HFF-Myc (cell line): ENCODE data around the gene NDUFV2.

ENCODE experiments used
- DNase-seq: peaks from one replicate; pipeline ENCODE4 v3.0.0-alpha.2; 2011; ENCODE audit warnings: low read depth; ENCODE audit errors: extremely low read depth
- H3K4me3 ChIP-seq: replicated peaks from 2 replicates; pipeline ENCODE4 v1.5.1; 2011; ENCODE audit warnings: low read depth, mild to moderate bottlenecking, control low read depth, low read length
- TF ChIP-seq, protein P1 (sequence below): IDR thresholded peaks from 2 replicates; pipeline ENCODE4 v1.5.1; 2012; ENCODE audit warnings: mild to moderate bottlenecking, low read depth, low read length, control low read depth; ENCODE audit errors: missing control alignments

Gene NDUFV2

DNA sequence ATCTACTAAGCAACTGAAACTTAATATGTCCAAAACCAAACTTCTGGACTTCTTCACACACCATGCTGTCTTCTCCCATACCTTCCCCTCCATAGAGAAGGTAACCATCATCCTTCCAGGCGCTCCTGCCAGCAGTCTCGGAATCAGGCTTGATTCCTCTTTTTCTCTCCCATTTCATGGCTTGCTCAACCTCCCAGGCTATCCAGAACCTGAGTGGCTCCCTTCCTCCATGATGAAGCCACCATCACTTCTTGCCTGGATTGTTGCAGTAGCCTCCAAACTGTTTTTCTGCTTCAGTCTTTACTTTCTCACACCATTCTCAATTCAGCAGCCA lies 40.1 kb upstream of the NDUFV2 start:
- TF ChIP-seq, protein P1, sequence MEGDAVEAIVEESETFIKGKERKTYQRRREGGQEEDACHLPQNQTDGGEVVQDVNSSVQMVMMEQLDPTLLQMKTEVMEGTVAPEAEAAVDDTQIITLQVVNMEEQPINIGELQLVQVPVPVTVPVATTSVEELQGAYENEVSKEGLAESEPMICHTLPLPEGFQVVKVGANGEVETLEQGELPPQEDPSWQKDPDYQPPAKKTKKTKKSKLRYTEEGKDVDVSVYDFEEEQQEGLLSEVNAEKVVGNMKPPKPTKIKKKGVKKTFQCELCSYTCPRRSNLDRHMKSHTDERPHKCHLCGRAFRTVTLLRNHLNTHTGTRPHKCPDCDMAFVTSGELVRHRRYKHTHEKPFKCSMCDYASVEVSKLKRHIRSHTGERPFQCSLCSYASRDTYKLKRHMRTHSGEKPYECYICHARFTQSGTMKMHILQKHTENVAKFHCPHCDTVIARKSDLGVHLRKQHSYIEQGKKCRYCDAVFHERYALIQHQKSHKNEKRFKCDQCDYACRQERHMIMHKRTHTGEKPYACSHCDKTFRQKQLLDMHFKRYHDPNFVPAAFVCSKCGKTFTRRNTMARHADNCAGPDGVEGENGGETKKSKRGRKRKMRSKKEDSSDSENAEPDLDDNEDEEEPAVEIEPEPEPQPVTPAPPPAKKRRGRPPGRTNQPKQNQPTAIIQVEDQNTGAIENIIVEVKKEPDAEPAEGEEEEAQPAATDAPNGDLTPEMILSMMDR = no peak
- H3K4me3 ChIP-seq = no peak overlapping the region
- DNase-seq = no peak

DNA sequence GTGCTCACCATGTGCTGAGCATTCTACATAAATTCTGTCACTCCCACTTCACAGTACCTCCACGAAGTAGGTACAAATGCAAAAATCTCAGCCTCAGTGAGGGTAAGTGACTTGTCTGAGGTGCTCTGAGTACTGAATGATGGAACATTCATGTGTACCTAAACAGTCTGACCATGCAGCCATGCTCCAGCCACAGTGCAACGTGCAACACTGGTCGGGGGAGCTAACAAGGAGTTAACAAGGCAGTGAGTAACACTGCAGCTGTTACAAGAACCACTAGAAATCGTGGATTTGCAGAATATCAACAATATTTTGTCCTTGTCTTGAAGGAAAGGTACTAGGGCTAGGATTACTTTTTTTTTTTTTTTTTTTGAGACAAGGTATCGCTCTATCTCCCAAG lies 36.6 kb upstream of the NDUFV2 start:
- TF ChIP-seq, protein P1 = no peak
- no peak for DNase-seq
- H3K4me3 ChIP-seq = no peak overlapping the region

DNA sequence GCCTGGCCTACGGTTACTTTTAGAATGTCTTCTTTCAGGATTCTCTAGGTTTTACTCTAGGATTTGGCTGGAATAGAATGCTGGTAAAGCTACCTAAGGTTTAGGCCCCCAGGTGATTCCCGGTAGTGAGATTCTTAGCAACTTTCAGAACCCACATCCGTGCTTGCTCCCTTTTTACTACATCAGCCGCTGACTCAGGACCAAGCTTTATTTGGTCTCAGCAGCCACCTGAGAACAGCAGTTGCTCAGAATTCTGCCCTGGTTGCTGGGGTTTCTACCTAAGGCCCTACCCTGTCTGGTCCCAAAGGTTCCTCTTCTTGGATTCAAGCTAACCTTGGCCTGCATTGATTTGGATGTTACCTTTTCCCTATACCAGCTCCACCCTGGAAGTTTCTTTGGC lies 36.1 kb upstream of the NDUFV2 start:
- H3K4me3 ChIP-seq = no peak overlapping the region
- TF ChIP-seq, protein P1 = no peak
- DNase-seq = no peak

DNA sequence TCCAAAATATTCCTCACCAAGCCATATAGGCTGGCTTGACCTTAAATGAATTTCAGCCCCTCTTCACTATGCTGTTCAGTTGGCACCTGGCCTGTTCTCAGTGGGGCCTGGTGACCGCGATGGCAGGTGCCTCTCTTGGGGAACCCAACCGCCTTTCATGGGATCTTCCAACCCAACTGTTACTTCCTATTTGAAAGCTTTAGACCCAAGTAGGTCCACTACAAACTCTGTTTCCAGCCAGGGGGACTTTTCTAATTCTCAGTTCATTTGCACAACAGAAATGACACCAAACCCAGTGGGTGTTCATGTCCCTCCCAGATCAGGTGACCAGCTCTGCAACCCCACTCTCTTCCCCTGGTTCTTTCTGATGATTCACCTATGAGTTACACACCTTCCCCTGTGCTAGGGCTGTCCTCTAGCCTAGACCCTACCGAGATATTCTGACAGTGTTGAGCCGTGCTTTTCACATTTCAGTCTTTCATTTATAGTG lies 35.6 kb upstream of the NDUFV2 start:
- no peak overlapping the region for H3K4me3 ChIP-seq
- TF ChIP-seq, protein P1 = no peak
- no peak for DNase-seq

DNA sequence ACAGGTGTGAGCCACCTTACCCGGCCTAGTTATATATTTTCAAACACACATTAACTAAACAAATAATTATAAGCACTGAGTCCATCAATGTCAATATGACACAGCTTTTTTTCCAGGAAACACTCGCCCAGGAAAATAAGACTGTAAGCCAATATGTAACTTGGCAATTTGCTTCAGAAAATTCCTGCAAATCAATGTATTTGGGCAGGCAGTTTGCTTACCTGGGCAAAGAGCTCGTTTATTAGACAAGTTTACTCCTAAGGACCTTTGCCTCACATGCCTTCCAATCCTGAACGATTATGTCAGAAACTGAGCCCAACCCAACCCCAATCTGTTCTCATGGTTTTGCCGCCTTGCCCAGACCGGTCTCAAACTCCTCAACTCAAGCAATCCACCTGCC lies 34.7 kb upstream of the NDUFV2 start:
- H3K4me3 ChIP-seq = no peak overlapping the region
- TF ChIP-seq, protein P1 = no peak
- DNase-seq = no peak

DNA sequence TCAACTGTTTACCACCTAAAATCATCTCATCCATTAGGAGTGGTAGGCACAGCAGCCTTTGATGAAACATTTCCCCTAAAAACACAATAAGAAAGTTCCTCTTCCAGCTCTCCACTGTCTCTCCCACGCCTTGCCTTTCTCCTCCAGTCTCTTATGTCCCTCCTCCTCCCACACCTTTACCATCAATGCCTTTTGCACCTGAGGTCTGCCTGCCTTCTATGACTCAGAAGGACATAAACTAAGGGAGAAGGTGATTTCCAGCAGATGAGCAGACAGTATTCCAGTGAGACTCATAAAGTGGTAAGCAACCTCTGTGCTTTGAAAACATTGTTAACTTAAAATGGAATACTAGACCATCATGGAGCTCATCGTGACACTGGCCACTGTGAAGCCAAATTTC lies 34.2 kb upstream of the NDUFV2 start:
- no peak for DNase-seq
- TF ChIP-seq, protein P1 = no peak
- no peak overlapping the region for H3K4me3 ChIP-seq

DNA sequence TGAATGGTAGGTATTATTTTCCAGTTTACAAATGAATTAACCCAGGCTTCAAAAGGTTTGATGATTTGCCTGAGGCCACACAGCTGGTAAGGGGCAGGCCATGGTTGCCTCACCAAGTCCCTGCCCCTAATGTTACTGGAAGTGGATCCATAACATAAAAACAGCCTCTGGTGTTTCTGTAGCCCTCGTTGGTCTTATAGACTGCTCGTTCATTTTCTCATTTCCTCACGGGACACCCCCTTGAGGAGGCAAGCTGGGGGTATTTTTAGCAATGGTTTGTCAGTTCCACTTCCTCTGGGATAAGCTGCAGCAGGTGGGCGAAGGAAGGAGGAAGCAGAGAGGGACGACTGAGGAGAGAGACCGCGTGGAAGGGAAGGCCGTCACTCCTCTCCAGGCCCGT lies 32.9 kb upstream of the NDUFV2 start:
- TF ChIP-seq, protein P1 = no peak
- DNase-seq = no peak
- H3K4me3 ChIP-seq = no peak overlapping the region
